ENCODE measurements around the gene NEK3. TPM values are rescaled to one million over a fixed set of nuclear protein-coding genes. Genes with fewer than 3 reads are reported as not detected.

NEK3 gene
- total RNA-seq, 3 donors from 2014 or later, result 20.5 to 44.0 (median 35.9) TPM

- ATAC-seq, result peak; percentile 13
- no peak for TF ChIP-seq CTCF (IDR thresholded peaks at IDR 0.05)
Observed at GRCh38 chr13:52158629-52159158, 703 bp downstream of the NEK3 start.

GRCh38 chr13:52156724-52157261 is 2.6 kb downstream of the NEK3 start:
- TF ChIP-seq CTCF (IDR thresholded peaks at IDR 0.05), result no peak
- Histone ChIP-seq H3K9me3 (no peaks in the 10 kb centered on the region), H3K4me1 (ENCODE audit: low read depth) (peaks cover 13% of the 10 kb centered on the region), H3K4me3 (no peak overlapping the region), H3K36me3 (ENCODE audit: low read depth) (no peaks in the 10 kb centered on the region)
- ATAC-seq (no peak), DNase-seq (no peak)
- intact Hi-C loops (cut with DNase I, micrococcal nuclease), result no loop called here

More at GRCh38 chr13:52158629-52159158, 703 bp downstream of the NEK3 start:
- no peaks in the 10 kb centered on the region for H3K36me3 ChIP-seq (ENCODE audit: low read depth)
- no peaks in the 10 kb centered on the region for H3K9me3 ChIP-seq
- peak in 1 of 3 donors; percentile 70 for DNase-seq
- peaks cover 23% of the 10 kb centered on the region for H3K4me1 ChIP-seq (ENCODE audit: low read depth)
- intact Hi-C loops (cut with DNase I, micrococcal nuclease), result no loop called here
- H3K4me3 ChIP-seq, result peak overlapping the region; percentile 67

GRCh38 chr13:52155177-52155576 is 4.2 kb downstream of the NEK3 start:
- intact Hi-C loops (cut with DNase I, micrococcal nuclease), result no loop called here
- H3K4me1 ChIP-seq (ENCODE audit: low read depth), result peaks cover 12% of the 10 kb centered on the region
- H3K9me3 ChIP-seq, result no peaks in the 10 kb centered on the region
- DNase-seq (no peak), ATAC-seq (peak; percentile 37)
- TF ChIP-seq CTCF (IDR thresholded peaks at IDR 0.05), result no peak
- H3K4me3 ChIP-seq, result no peak overlapping the region
- no peaks in the 10 kb centered on the region for H3K36me3 ChIP-seq (ENCODE audit: low read depth)

DNA sequence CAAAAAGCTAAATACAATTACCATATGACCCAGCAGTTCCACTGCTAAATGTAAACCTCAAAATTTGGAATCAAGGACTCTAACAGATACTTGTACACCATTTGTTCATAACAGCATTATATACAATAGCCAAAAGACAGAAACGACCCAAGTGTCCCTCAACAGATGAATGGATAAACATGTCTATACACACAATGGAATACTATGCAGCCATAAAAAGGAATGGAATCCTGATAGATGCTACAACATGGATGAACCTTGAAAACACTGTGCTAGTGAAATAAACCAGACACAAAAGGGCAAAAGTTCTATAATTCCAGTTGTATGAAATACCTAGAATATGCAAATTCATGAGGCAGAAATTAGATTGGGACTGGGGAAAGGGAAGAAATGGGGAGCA is 12.2 kb downstream of the NEK3 start:
- intact Hi-C loops (cut with DNase I, micrococcal nuclease), result no loop called here
- H3K4me1 ChIP-seq (ENCODE audit: low read depth), result no peaks in the 10 kb centered on the region
- no peaks in the 10 kb centered on the region for H3K9me3 ChIP-seq
- no peaks in the 10 kb centered on the region for H3K36me3 ChIP-seq (ENCODE audit: low read depth)
- ATAC-seq (no peak), DNase-seq (no peak)
- H3K4me3 ChIP-seq, result no peak overlapping the region
- no peak for TF ChIP-seq CTCF (IDR thresholded peaks at IDR 0.05)

GRCh38 chr13:52141299-52141698 is 18.1 kb downstream of the NEK3 start:
- Histone ChIP-seq H3K4me3 (no peak overlapping the region), H3K9me3 (no peaks in the 10 kb centered on the region), H3K4me1 (ENCODE audit: low read depth) (no peaks in the 10 kb centered on the region), H3K36me3 (ENCODE audit: low read depth) (no peaks in the 10 kb centered on the region)
- no peak for TF ChIP-seq CTCF (IDR thresholded peaks at IDR 0.05)
- DNase-seq, result no peak
- intact Hi-C loops (cut with DNase I, micrococcal nuclease), result no loop called here
- ATAC-seq, result no peak
